NCI-H2196 (cell line): ENCODE measurements around the gene HCN1.
"Not testable (repeated sequence)": the region's sequence is repeated elsewhere in the genome, so short reads cannot be mapped to it uniquely, and the experiment has no call there.

ENCODE experiments used
- DNase-seq: peaks from one replicate; lab custom pipeline; 2025; ENCODE audit not compliant: unreplicated experiment; lab: John Stamatoyannopoulos, UW

HCN1 gene

GRCh38 chr5:45437752-45438151 is 258.4 kb downstream of the HCN1 start:
- DNase-seq, result no peak

DNA sequence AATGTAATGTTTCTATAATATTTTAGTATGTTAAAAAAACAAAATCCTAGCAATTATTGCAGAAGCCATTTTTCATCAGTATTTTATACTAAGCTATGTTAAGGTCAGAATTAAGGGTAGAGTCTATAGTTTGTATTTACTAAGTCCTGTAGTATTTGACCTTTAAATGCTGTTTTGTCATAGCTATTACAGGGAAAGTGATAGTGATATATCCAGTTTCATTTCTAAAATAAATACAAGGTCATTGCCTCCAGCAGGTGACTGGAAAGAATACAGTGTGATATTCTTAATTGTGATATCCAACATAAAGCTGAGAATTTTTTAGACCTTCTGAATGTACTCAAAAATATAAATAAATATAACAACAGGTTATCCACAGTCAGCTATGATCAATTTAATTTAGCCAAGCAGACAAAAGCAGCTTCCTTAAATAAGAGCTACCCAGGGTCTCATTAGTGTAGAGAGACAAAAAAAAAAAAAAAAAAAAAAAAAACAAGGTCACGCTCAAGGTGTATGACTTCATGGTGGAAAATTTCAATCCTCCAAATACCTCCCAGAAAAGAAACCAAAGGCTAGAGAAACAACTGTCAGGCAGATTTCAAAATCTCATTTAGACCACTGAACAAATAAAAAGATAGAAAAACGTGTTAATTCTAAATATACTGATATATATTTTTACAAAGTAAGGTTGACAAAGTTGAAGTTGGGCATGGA is 278.7 kb downstream of the HCN1 start:
- no peak for DNase-seq

DNA sequence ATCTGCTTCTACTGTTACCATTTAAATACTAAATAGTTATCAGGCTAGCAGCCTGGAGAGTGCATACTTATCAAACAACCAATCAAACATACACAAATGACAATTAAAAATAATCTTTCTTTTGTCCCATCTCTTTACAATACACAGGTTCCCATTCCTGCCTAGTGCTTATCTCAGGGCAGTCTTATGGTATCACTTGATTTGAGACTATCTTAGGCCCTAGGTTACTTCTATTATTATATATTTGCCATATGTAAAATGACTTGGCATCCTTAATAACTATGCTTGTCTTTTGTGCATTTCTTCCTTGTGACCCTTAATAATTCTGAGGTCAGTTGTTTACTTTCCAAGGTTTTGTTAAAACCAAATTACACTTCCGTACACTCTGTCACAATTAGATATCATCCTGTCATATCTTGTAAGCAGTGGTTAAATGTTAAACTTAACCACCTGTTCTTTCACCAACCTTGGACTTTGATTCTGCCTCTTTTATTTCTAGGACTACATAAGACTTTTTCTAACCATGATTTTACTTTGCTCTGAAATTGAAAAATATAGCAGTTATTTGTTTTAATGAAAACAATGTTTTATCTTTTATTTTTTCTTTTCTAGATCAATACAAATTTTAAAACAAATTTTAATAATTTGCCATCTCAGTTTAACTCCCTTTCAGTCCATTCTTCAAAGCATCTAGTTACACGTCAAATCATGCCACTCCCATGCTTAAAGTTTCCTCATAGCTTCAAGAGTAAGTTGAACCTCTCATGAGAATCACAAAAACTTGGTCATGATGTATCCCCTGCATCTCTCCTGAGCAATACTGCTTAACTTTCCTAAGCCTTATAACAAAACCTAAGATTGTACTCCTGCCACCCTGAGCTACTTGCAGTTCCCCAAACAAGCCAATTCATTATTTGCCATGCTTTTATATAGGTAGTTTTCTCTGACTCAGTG is 281.3 kb downstream of the HCN1 start:
- no peak for DNase-seq

DNA sequence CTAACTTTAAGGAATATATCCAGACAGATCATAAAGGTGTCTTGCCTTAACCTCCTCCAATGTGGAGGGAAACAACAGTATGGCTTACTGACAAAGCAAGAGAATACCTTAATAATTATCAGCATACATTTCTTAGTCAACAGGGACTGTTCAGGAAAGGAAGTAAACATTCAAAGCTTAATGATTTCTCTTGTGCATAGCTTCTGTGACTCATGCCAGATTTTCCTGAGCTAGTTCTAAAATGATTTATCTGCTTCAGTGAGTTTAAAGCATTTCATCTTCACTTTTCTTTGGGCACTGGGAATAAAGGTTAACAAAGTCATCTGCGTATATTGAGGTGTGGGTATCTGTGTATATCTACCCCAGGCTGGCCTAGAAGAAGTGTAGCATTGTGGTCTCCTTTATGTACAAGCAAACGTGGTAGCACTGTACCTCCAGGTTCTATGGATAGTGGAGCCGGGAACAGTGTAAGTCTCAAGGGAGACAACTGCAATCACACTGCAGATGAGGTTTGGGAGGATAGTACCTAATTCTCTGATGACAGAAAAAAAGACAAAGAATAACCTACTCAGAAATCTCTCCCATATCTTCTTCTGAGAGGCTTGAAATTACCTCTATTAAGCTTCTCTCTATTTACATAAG is 284.1 kb downstream of the HCN1 start:
- DNase-seq, result no peak

DNA sequence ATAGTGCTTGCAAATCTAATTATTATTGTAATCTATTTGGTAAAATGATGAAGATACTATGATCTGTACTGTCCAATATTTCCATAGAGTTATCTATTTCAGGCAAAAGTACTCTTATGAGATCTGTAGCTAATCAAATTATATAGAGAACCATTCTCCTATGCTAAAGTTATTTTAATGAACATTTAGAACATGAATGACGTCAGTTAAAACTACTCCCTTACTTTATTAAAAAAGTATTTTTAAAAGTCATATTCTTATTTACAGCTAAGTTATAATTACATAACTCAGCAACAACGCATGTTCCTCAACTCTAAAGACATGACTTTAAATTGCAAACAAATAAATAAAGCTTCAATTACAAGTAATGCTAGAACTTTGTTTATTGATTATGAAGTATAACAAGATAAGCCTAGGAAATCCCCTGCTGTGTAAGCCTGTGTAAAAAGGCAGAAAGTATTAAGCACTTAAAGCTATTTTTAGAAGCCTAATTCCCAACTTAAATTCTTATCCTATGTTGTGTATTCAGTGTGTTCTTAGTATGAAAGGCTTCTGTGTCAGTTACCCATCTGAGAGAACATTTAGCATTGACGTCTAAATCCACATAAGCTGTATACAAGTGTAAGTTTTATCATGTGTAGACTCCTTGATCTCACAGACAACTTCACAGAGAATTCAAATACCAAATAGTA is 285.7 kb downstream of the HCN1 start:
- DNase-seq, result no peak

DNA sequence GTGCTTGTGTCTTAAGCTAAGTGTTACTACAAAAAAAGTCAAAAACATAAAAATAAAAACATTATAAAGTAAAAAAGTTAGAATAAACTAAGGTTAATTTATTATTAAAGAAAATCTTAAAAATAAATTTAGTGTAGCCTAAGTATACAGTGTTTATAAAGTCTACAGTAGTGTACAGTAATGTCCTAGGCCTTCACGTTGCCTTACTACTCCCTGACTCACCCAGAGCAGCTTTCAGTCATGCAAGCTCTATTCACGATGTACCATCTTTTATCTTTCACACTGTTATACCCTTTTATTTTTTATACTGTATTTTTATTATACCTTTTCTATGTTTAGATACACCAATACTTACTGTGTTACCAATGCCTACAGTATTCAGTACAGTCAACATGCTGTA is 288.1 kb downstream of the HCN1 start:
- DNase-seq, result no peak

DNA sequence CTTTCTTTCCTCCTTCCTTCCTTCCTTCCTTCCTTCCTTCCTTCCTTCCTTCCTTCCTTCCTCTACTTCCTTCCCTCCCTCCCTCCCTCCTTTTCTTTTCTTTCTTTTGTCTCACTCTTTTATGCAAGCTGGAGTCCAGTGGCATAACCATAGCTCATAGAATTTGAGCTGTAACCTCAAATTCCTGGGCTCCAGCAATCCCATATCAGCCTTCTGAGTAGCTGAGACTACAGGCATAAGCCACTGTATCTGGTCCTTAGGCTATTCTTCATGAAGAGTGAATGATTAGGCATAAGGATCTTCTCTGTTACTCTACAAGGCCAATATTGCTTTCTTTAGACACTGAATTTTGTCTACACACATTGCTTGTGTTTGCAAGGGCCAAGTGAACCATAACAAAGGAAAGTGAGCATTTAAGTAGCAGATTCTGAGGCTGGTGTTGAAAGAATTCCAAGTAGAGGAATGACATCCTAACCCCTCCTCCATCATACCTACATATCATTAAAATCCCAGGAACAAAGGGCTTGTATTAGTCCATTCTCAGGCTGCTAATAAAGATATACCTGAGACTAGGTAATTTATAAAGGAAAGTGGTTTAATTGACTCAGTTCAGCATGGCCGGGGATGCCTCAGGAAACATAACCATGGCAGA is 293.2 kb downstream of the HCN1 start:
- no peak for DNase-seq

- no peak for DNase-seq
Measured at GRCh38 chr5:45399041-45399440, 297.1 kb downstream of the HCN1 start.

DNA sequence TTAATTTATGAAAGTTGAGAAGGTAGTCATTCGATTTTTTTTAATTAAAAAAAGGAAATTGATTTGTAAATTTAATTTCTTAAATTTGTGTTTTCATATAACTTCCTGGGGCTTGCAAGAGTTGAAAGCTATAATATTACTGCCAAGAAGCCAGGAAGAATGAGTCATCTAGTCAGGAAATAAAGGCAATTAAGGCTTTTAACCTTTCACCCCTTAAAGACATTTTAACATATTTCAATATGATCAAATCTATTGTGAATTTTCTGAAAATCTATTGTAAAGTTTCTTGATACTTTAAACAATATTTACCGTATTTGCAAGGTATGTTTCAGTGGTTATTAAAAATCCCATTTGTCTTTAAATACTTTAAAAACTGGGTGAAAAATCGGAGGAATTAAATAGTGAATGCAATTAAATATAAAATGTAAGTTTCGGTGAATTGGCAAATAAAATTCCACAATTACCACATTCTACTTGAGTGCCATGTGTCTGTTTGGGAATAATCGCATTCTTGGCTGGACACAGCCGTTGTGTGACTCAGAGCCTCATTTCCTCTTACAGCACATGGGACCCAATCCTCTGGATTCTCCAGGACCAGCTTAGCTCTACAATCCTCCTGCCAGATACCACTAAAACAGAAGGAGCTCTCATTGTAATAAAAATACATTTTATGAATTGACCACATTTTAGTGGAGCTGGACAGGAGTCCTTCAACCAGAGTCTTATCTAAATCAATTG is 310.7 kb downstream of the HCN1 start:
- no peak for DNase-seq

- no peak for DNase-seq
Measured at GRCh38 chr5:45383985-45384384, 312.2 kb downstream of the HCN1 start.

DNA sequence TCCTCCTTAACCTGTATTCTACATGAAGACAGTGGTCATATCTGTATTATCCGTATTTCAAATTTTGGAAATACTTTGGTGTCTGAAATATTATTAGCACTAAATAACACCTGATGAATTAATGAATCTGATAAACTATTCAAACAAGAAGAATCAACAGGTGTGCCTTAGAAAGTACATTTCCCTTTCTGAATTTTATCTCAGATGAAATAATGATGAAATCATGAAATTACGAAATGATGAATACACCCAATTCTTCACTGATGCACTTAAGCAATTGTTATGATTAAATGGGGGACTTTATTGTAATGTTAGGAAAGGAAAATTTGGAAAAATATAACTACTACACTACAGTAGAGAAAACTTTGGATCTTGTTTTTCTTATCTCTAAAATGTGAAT is 313.6 kb downstream of the HCN1 start:
- no peak for DNase-seq

DNA sequence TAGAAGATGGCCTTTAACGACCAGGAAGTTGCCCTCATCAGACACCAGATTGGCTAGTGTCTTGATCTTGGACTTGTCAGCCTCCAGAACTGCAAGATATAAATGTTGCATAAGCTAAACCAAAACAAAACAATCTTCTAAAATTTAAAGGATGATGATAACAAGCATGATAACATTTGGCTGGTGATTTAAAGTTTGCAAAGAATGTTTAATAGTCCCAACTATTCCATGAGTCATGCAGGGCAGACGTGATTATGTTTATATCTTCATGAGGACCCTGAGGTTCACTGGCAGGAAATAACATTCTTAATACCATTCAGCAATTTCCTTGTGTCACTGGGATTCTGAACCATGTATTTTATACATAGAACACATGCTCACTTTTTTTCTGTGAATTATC is 319.8 kb downstream of the HCN1 start:
- DNase-seq, result no peak

GRCh38 chr5:45372629-45373028 is 323.6 kb downstream of the HCN1 start:
- no peak for DNase-seq

- DNase-seq, result not testable (repeated sequence)
Measured at GRCh38 chr5:45371423-45371822, 324.8 kb downstream of the HCN1 start.

DNA sequence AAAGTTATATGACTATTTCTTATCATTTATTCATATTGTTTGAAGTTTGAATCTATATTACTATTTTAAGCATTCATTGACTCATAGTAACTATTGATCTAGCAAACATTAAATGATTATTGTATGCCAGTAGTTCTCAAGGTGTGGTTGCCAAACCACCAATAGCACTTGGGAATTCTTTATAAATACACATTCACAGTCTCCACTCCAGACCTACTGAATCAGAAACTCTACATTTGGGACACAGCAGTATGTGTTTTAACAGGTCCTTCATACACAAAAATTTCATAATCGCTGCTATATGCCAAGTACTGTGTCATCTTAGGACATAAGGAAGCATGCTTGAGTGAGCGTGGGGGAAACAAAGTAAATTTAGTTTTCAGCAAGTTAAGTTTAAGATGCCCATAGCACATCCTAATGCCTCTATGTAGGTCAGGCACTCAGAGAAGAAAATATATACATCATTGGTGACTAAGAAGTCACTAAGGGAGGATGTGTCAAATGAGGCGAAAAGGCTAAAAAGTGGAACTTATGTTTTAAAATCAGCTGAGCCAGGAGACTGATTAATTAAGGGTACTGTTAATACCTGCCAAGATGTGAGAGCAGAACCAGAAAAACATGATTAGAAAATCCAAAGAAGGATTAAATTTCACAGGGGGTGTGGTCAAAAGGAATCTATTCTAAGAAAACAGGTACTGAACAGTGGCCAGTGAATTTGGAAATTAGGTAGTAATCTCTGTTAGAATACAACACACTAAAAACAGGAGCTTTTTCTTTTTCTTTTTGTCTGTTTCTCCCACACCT is 340.8 kb downstream of the HCN1 start:
- DNase-seq, result no peak

DNA sequence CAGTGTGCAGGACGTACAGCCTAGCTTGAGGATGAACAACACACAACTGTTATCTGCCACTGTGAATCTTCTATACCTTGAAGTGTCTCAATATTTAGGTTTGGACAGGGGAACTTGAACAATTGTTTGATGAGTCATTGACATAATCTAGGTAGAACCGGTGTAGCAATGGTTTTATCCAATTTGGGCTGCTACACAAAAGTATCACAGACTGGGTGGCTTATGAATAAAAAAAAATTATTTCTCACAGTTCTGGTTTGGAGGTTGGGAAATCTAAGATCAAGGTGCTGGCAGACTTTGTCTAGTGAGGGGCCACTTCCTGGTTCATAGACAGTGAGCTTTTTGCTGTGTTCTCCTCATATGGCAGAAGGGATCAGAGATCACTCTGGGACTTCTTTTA is 359.7 kb downstream of the HCN1 start:
- no peak for DNase-seq

GRCh38 chr5:45335978-45336377 is 360.2 kb downstream of the HCN1 start:
- no peak for DNase-seq

DNA sequence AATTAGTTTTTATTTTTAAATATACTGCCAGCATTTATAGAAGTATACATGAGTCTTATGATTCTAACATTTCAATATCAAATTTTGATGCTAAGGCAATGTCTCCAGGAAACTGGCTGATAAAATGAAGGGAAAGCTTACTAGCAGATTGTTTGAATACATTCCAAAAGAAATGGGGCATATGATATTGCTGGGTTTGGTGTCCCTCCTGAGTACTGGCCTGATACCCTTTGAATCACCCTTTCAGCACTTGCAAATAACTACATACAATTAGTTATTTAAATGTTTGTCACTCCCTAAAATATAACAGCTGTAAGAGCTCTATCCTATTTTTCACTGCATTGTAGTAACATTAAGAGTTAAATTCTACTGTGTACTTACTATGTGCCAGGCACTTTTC is 360.8 kb downstream of the HCN1 start:
- no peak for DNase-seq

GRCh38 chr5:45334939-45335338 is 361.2 kb downstream of the HCN1 start:
- DNase-seq, result no peak
